ENCODE measurements around the gene ATP6V1F.

DNA sequence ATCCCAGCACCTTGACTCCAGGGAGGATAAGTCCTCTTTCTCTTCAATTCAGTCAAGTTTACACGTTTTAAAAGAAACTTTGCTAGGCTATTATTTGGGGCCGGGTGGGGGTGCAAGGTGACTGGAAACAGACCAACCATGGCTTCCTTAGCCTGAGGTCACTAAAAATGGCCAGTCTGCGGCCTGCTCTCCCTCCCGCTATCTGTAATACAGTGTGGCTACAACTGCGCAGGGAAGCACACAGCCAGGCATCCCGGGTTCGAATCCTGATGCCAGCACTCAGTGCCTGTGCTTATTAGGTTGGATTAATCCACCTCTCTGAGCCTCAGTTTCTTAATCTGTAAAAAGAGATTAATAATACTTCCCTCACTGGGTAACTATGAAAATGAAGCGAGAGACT is 19.5 kb downstream of the ATP6V1F start:
- TF ChIP-seq, protein P1, sequence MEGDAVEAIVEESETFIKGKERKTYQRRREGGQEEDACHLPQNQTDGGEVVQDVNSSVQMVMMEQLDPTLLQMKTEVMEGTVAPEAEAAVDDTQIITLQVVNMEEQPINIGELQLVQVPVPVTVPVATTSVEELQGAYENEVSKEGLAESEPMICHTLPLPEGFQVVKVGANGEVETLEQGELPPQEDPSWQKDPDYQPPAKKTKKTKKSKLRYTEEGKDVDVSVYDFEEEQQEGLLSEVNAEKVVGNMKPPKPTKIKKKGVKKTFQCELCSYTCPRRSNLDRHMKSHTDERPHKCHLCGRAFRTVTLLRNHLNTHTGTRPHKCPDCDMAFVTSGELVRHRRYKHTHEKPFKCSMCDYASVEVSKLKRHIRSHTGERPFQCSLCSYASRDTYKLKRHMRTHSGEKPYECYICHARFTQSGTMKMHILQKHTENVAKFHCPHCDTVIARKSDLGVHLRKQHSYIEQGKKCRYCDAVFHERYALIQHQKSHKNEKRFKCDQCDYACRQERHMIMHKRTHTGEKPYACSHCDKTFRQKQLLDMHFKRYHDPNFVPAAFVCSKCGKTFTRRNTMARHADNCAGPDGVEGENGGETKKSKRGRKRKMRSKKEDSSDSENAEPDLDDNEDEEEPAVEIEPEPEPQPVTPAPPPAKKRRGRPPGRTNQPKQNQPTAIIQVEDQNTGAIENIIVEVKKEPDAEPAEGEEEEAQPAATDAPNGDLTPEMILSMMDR (conservative IDR thresholded peaks at IDR 0.05; ENCODE audit: low read length): no peak
- TF ChIP-seq EZH2phosphoT487 (IDR thresholded peaks at IDR 0.05; ENCODE audit: borderline replicate concordance): no peak

Data from Loucy (cell line).